CD14-positive monocyte (primary cell): Measurements from ENCODE around the gene DUSP3. TPM values are rescaled to one million over a fixed set of nuclear protein-coding genes. Genes with fewer than 3 reads are reported as not detected.

ENCODE experiments used
- DNase-seq, 3 donors: peaks; one replicate each; pipeline ENCODE4 v3.0.0-alpha.2; 2011 to 2022
- H2AFZ ChIP-seq: 2 replicates; pipeline ENCODE4 v1.6.0; 2012; ENCODE audit warnings: mild to moderate bottlenecking, low read depth, low read length, inconsistent platforms; ENCODE audit not compliant: insufficient read depth, poor library complexity, severe bottlenecking
- H3K27ac ChIP-seq, 2 donors: 1 replicate in 1 of 2; 2 replicates in 1 of 2; pipeline ENCODE4 v1.5.1; 2012 to 2013; ENCODE audit warnings: low read length in 2 of 2, control low read depth in 1 of 2, inconsistent platforms in 1 of 2, low read depth in 1 of 2, mild to moderate bottlenecking in 1 of 2
- H3K27me3 ChIP-seq, 2 donors: one replicate each; pipeline versions ENCODE4 v1.6.0 to v1.6.1; 2011 to 2013; ENCODE audit warnings: low read length in 2 of 2; ENCODE audit not compliant: control insufficient read depth in 2 of 2, insufficient read depth in 2 of 2
- H3K36me3 ChIP-seq, 2 donors: replicated peaks in 1 of 2; 1 replicate in 1 of 2; 2 replicates in 1 of 2; pipeline versions ENCODE4 v1.5.1 to v1.6.1; 2012 to 2013; ENCODE audit warnings: low read length in 2 of 2, control low read depth in 1 of 2, inconsistent platforms in 1 of 2, mild to moderate bottlenecking in 1 of 2; ENCODE audit not compliant: insufficient read depth in 2 of 2, control insufficient read depth in 1 of 2
- H3K4me1 ChIP-seq, 2 donors: 1 replicate in 1 of 2; 2 replicates in 1 of 2; pipeline versions ENCODE4 v1.5.1 to v1.6.1; 2012 to 2013; ENCODE audit warnings: low read length in 2 of 2, control low read depth in 1 of 2, inconsistent platforms in 1 of 2, mild to moderate bottlenecking in 1 of 2, moderate library complexity in 1 of 2; ENCODE audit not compliant: insufficient read depth in 2 of 2, control insufficient read depth in 1 of 2
- H3K4me2 ChIP-seq: replicated peaks from 2 replicates; pipeline ENCODE3; 2012; ENCODE audit warnings: low read length, moderate library complexity, mild to moderate bottlenecking; ENCODE audit not compliant: poor library complexity, severe bottlenecking; ENCODE audit errors: extremely low read depth
- H3K4me3 ChIP-seq, 3 experiments: fragments of 200-600 bp in 1 of 3; sonication (generic) in 1 of 3; replicated peaks in 1 of 3; 1 replicate in 2 of 3; 2 replicates in 1 of 3; pipeline ENCODE4 v1.5.1; 2011 to 2013; ENCODE audit warnings: low read length in 3 of 3, mild to moderate bottlenecking in 3 of 3, control low read depth in 2 of 3, low read depth in 2 of 3, inconsistent platforms in 1 of 3, moderate library complexity in 1 of 3
- H3K79me2 ChIP-seq: 2 replicates; pipeline ENCODE4 v1.6.0; 2012; ENCODE audit warnings: mild to moderate bottlenecking, control low read depth, inconsistent platforms, low read length, moderate library complexity; ENCODE audit not compliant: insufficient read depth
- H3K9ac ChIP-seq: 2 replicates; pipeline ENCODE4 v1.6.0; 2017; ENCODE audit warnings: low read length, mild to moderate bottlenecking; ENCODE audit not compliant: insufficient read depth, poor library complexity, severe bottlenecking
- H3K9me3 ChIP-seq, 2 donors: replicated peaks in 1 of 2; 1 replicate in 1 of 2; 2 replicates in 1 of 2; pipeline versions ENCODE4 v1.5.1 to v1.6.1; 2012 to 2013; ENCODE audit warnings: low read length in 2 of 2, control low read depth in 1 of 2; ENCODE audit not compliant: control insufficient read depth in 1 of 2, insufficient read depth in 1 of 2
- H4K20me1 ChIP-seq: 2 replicates; pipeline ENCODE4 v1.6.0; 2012; ENCODE audit warnings: mild to moderate bottlenecking, low read length, control low read depth, moderate library complexity; ENCODE audit not compliant: insufficient read depth
- H3K27ac Mint-ChIP-seq, 7 donors: one replicate each; pipeline ENCODE4 v1.8.0; 2020; ENCODE audit warnings: mild to moderate bottlenecking in 7 of 7, mixed read lengths in 7 of 7, moderate library complexity in 6 of 7, inconsistent platforms in 2 of 7
- H3K27me3 Mint-ChIP-seq, 3 donors: one replicate each; pipeline ENCODE4 v1.8.0; 2021 to 2022; ENCODE audit warnings: low read depth in 3 of 3, mild to moderate bottlenecking in 3 of 3, mixed read lengths in 3 of 3, moderate library complexity in 3 of 3, inconsistent platforms in 1 of 3
- H3K36me3 Mint-ChIP-seq, 2 donors: one replicate each; pipeline ENCODE4 v1.8.0; 2020; ENCODE audit warnings: mixed read lengths in 2 of 2, inconsistent platforms in 1 of 2, mild to moderate bottlenecking in 1 of 2
- H3K4me1 Mint-ChIP-seq: one replicate; pipeline ENCODE4 v1.8.0; 2020; ENCODE audit warnings: mild to moderate bottlenecking, mixed read lengths
- H3K4me3 Mint-ChIP-seq, 2 donors: one replicate each; pipeline ENCODE4 v1.8.0; 2020; ENCODE audit warnings: mild to moderate bottlenecking in 2 of 2, mixed read lengths in 2 of 2, moderate library complexity in 1 of 2
- H3K9me3 Mint-ChIP-seq, 7 donors: one replicate each; pipeline ENCODE4 v1.8.0; 2020 to 2022; ENCODE audit warnings: mixed read lengths in 7 of 7, mild to moderate bottlenecking in 6 of 7, moderate library complexity in 6 of 7, inconsistent platforms in 2 of 7
- CTCF ChIP-seq: fragments of 200-600 bp; IDR thresholded peaks from one replicate; pipeline ENCODE4 v1.8.0; 2022; ENCODE audit warnings: antibody characterized with exemption, mild to moderate bottlenecking
- WGBS: methylation state at CpG from one replicate; pipeline ENCODE4 v1.1.5; 2013; ENCODE audit warnings: missing lambda C conversion rate; ENCODE audit not compliant: insufficient coverage; 5-methylcytosine and 5-hydroxymethylcytosine counted together
- intact Hi-C, 2 donors: fragments of 100-400 bp; cut with micrococcal nuclease; formaldehyde crosslinking; loops; one replicate each; pipeline versions ENCODE4 v1.15.0 to v1.15.1; 2023
- polyA plus RNA-seq, 3 donors: library from polyadenylated mRNA; depleted of rRNA in 1 of 3; unstranded in 2 of 3; stranded (reverse) in 1 of 3; fragments of 300-500 nt in 2 of 3; fragments of >200 nt in 1 of 3; fragmentation: Illumina TruSeq in 2 of 3; gene quantifications; 1 replicate in 2 of 3; 2 replicates in 1 of 3; pipeline ENCODE4 v1.2.3, GENCODE V29; 2012 to 2021

DUSP3 gene
- polyA plus RNA-seq, 3 donors = 36.7 to 78.5 (median 58.9) TPM

GRCh38 chr17:43759836-43760235 is 18.9 kb downstream of the DUSP3 start:
- no peak for DNase-seq
- 94% methylated on average over 7 of the region's 7 CpGs for WGBS
- Histone ChIP-seq H2AFZ (no peak overlapping the region), H3K9ac (no peak overlapping the region), H3K36me3 (no peaks in the 10 kb centered on the region), H3K9me3 (no peaks in the 10 kb centered on the region), H3K4me3 (no peak overlapping the region), H3K4me1 (peaks cover 9 to 18% of the 10 kb centered on the region in 2 donors), H3K27ac (no peak overlapping the region), H3K4me2 (no peak overlapping the region), H4K20me1 (peaks cover 2% of the 10 kb centered on the region), H3K27me3 (peaks cover 11 to 30% of the 10 kb centered on the region in 2 donors), H3K79me2 (no peaks in the 10 kb centered on the region)
- Mint-ChIP-seq H3K4me3 (no peak overlapping the region), H3K9me3 (peaks cover 0 to 5% (median 0%) of the 10 kb centered on the region in 7 donors), H3K27me3 (peaks cover 25 to 47% (median 31%) of the 10 kb centered on the region in 3 donors), H3K4me1 (peaks cover 16% of the 10 kb centered on the region), H3K27ac (peak overlapping the region in 1 of 7 donors; percentile 45), H3K36me3 (peaks cover 0 to 5% of the 10 kb centered on the region in 2 donors)
- no peak for TF ChIP-seq CTCF
- intact Hi-C loops = loop anchor here (1.0 to 5.0 kb wide), 3 partner anchors 65 to 183 kb away; no protein-coding TSS in a partner anchor

- Mint-ChIP-seq H3K27ac (peak within 1 kb of the TSS in 1 of 7 donors; percentile 84), H3K4me3 (no peak within 1 kb of the TSS), H3K36me3 (peaks cover 0 to 5% of the 10 kb centered on the region in 2 donors), H3K4me1 (peaks cover 10% of the 10 kb centered on the region), H3K9me3 (peaks cover 0 to 5% (median 0%) of the 10 kb centered on the region in 7 donors), H3K27me3 (peaks cover 31 to 57% (median 41%) of the 10 kb centered on the region in 3 donors)
- Histone ChIP-seq H2AFZ (no peak within 1 kb of the TSS), H3K9ac (no peak within 1 kb of the TSS), H3K79me2 (no peaks in the 10 kb centered on the region), H3K9me3 (no peaks in the 10 kb centered on the region), H3K36me3 (no peaks in the 10 kb centered on the region), H3K4me1 (peaks cover 0 to 9% of the 10 kb centered on the region in 2 donors), H3K4me2 (no peak within 1 kb of the TSS), H3K4me3 (no peak within 1 kb of the TSS), H3K27me3 (peaks cover 18 to 39% of the 10 kb centered on the region in 2 donors), H4K20me1 (no peaks in the 10 kb centered on the region), H3K27ac (no peak within 1 kb of the TSS)
- DNase-seq = no peak
- TF ChIP-seq CTCF = no peak
- intact Hi-C loops = loop anchor here in 1 of 2 donors (2.0 kb wide), 1 partner anchor 64 kb away; no protein-coding TSS in a partner anchor
- 94% methylated on average over 17 of the region's 24 CpGs for WGBS
Observed at GRCh38 chr17:43758497-43759174, 20.1 kb downstream of the DUSP3 start, which contains the start of gene SOST. Gene SOST (minus strand): TSS chr17:43758791. CDS start chr17:43758741, 50 bp downstream.
